H9 (cell line): ENCODE results near the gene KLHDC8A. TPM values are rescaled to one million over a fixed set of nuclear protein-coding genes. Genes with fewer than 3 reads are reported as not detected.

Experiments
- DNase-seq: peaks from one replicate; pipeline ENCODE4 v3.0.0-alpha.2; 2017
- H2AFZ ChIP-seq: one replicate; pipeline ENCODE4 v1.6.1; 2013; ENCODE audit warnings: mild to moderate bottlenecking, low read length, control low read depth, moderate library complexity
- H2AK5ac ChIP-seq: 2 replicates; pipeline ENCODE4 v1.6.1; 2013; ENCODE audit warnings: low read length, control low read depth, mixed read lengths; ENCODE audit not compliant: insufficient read length
- H2BK120ac ChIP-seq: one replicate; pipeline ENCODE4 v1.6.1; 2013; ENCODE audit warnings: low read depth, mild to moderate bottlenecking, low read length, control low read depth, inconsistent platforms; ENCODE audit not compliant: poor library complexity, severe bottlenecking
- H2BK12ac ChIP-seq: 2 replicates; pipeline ENCODE4 v1.6.1; 2013; ENCODE audit warnings: low read length, control low read depth, mixed read lengths, low read depth; ENCODE audit not compliant: insufficient read length
- H2BK15ac ChIP-seq: 2 replicates; pipeline ENCODE4 v1.6.1; 2013; ENCODE audit warnings: low read depth, low read length, control low read depth
- H2BK20ac ChIP-seq: one replicate; pipeline ENCODE4 v1.6.1; 2013; ENCODE audit warnings: low read depth, mild to moderate bottlenecking, low read length, control low read depth, inconsistent platforms; ENCODE audit not compliant: poor library complexity, severe bottlenecking
- H2BK5ac ChIP-seq: 2 replicates; pipeline ENCODE4 v1.6.1; 2013; ENCODE audit warnings: low read length, control low read depth, mixed read lengths; ENCODE audit not compliant: insufficient read length
- H3K14ac ChIP-seq: 2 replicates; pipeline ENCODE4 v1.6.1; 2013; ENCODE audit warnings: low read length, control low read depth; ENCODE audit not compliant: insufficient read depth
- H3K18ac ChIP-seq: 2 replicates; pipeline ENCODE4 v1.6.1; 2013; ENCODE audit warnings: low read depth, mild to moderate bottlenecking, mixed read lengths, low read length, control low read depth; ENCODE audit not compliant: insufficient read length
- H3K23ac ChIP-seq: 2 replicates; pipeline ENCODE4 v1.6.1; 2013; ENCODE audit warnings: low read length, control low read depth, mixed read lengths, low read depth; ENCODE audit not compliant: insufficient read length
- H3K23me2 ChIP-seq: 2 replicates; pipeline ENCODE4 v1.6.1; 2013; ENCODE audit warnings: low read depth, mild to moderate bottlenecking, mixed read lengths, low read length, control low read depth; ENCODE audit not compliant: insufficient read length, poor library complexity, severe bottlenecking
- H3K27ac ChIP-seq: 2 replicates; pipeline ENCODE4 v1.5.1; 2013; ENCODE audit warnings: low read length, control low read depth, mixed read lengths, low read depth; ENCODE audit not compliant: insufficient read length
- H3K27me3 ChIP-seq: 2 replicates; pipeline ENCODE4 v1.6.1; 2013; ENCODE audit warnings: low read length, control low read depth, inconsistent platforms; ENCODE audit not compliant: insufficient read depth
- H3K4ac ChIP-seq: 2 replicates; pipeline ENCODE4 v1.6.1; 2013; ENCODE audit warnings: low read depth, mild to moderate bottlenecking, control low read depth, inconsistent platforms, low read length, moderate library complexity
- H3K4me1 ChIP-seq: 2 replicates; pipeline ENCODE4 v1.6.1; 2013; ENCODE audit warnings: low read length, control low read depth, inconsistent platforms; ENCODE audit not compliant: insufficient read depth
- H3K4me2 ChIP-seq: 2 replicates; pipeline ENCODE4 v1.6.1; 2013; ENCODE audit warnings: low read length, control low read depth, mixed read lengths; ENCODE audit not compliant: insufficient read length, insufficient read depth
- H3K56ac ChIP-seq: 2 replicates; pipeline ENCODE4 v1.6.1; 2013; ENCODE audit warnings: low read depth, mild to moderate bottlenecking, mixed read lengths, low read length, control low read depth; ENCODE audit not compliant: insufficient read length
- H3K79me1 ChIP-seq: 2 replicates; pipeline ENCODE4 v1.6.1; 2013; ENCODE audit warnings: low read depth, mild to moderate bottlenecking, moderate library complexity, low read length, control low read depth, inconsistent platforms; ENCODE audit not compliant: insufficient read depth, poor library complexity, severe bottlenecking
- H3K79me2 ChIP-seq: 2 replicates; pipeline ENCODE4 v1.6.1; 2013; ENCODE audit warnings: low read length, control low read depth, inconsistent platforms; ENCODE audit not compliant: insufficient read depth
- H3K9ac ChIP-seq: 2 replicates; pipeline ENCODE4 v1.6.1; 2013; ENCODE audit warnings: low read length, control low read depth, mixed read lengths; ENCODE audit not compliant: insufficient read length; ENCODE audit errors: extremely low read depth
- H3K9me3 ChIP-seq: one replicate; pipeline ENCODE4 v1.6.1; 2013; ENCODE audit warnings: low read depth, low read length, inconsistent platforms; ENCODE audit not compliant: control insufficient read depth
- H3T11ph ChIP-seq: one replicate; pipeline ENCODE4 v1.6.1; 2013; ENCODE audit warnings: mild to moderate bottlenecking, low read length, control low read depth, inconsistent platforms
- H4K20me1 ChIP-seq: one replicate; pipeline ENCODE4 v1.6.1; 2013; ENCODE audit not compliant: control insufficient read depth, insufficient read length, insufficient read depth
- H4K5ac ChIP-seq: 2 replicates; pipeline ENCODE4 v1.6.1; 2013; ENCODE audit warnings: low read depth, mild to moderate bottlenecking, mixed read lengths, low read length, control low read depth; ENCODE audit not compliant: insufficient read length
- H4K8ac ChIP-seq: replicated peaks from 2 replicates; pipeline ENCODE4 v1.6.1; 2013; ENCODE audit warnings: low read length, control low read depth, mixed read lengths, low read depth; ENCODE audit not compliant: insufficient read length
- H4K91ac ChIP-seq: 2 replicates; pipeline ENCODE4 v1.6.1; 2013; ENCODE audit warnings: low read depth, mild to moderate bottlenecking, moderate library complexity, mixed read lengths, low read length, control low read depth; ENCODE audit not compliant: insufficient read length
- H3K27ac Mint-ChIP-seq, 3 experiments: 2 replicates in 2 of 3; 3 replicates in 1 of 3; pipeline ENCODE4 v1.8.0; 2020 to 2021; ENCODE audit warnings: mixed read lengths in 3 of 3, mild to moderate bottlenecking in 1 of 3, moderate library complexity in 1 of 3
- H3K27me3 Mint-ChIP-seq: 2 replicates; pipeline ENCODE4 v1.8.0; 2021; ENCODE audit warnings: low read depth, mild to moderate bottlenecking, moderate library complexity, mixed read lengths
- H3K36me3 Mint-ChIP-seq, 3 experiments: 2 replicates in 2 of 3; 3 replicates in 1 of 3; pipeline ENCODE4 v1.8.0; 2020 to 2021; ENCODE audit warnings: low read depth in 3 of 3, mixed read lengths in 3 of 3; ENCODE audit not compliant: insufficient read depth in 1 of 3
- H3K4me1 Mint-ChIP-seq, 2 experiments: 2 replicates each; pipeline ENCODE4 v1.8.0; 2020; ENCODE audit warnings: mixed read lengths in 2 of 2
- H3K4me3 Mint-ChIP-seq, 2 experiments: 2 replicates in 1 of 2; 3 replicates in 1 of 2; pipeline ENCODE4 v1.8.0; 2020 to 2021; ENCODE audit warnings: mild to moderate bottlenecking in 2 of 2, mixed read lengths in 2 of 2, moderate library complexity in 1 of 2
- H3K9me3 Mint-ChIP-seq, 2 experiments: 2 replicates in 1 of 2; 3 replicates in 1 of 2; pipeline ENCODE4 v1.8.0; 2020; ENCODE audit warnings: mild to moderate bottlenecking in 2 of 2, mixed read lengths in 2 of 2, moderate library complexity in 1 of 2
- CTCF ChIP-seq: fragments of 200-600 bp; sonication (generic); conservative IDR thresholded peaks from 3 replicates; pipeline ENCODE4 v1.8.0; 2021; ENCODE audit warnings: antibody characterized with exemption, mild to moderate bottlenecking
- WGBS: extraction: QIAGEN DNeasy Blood & Tissue Kit; methylation state at CpG from one replicate; pipeline ENCODE4 v1.1.7; 2013; ENCODE audit warnings: missing lambda C conversion rate, low lambda C conversion rate, mixed read lengths; ENCODE audit not compliant: insufficient read length; ENCODE audit errors: extremely low coverage; 5-methylcytosine and 5-hydroxymethylcytosine counted together
- total RNA-seq: library from RNA; stranded (reverse); gene quantifications from 2 replicates; pipeline ENCODE4 v1.2.1, GENCODE V29; 2021

KLHDC8A gene
- total RNA-seq, 1 experiment from 2014 or later, result 0.96 TPM

GRCh38 chr1:205392650-205393049 is 35.9 kb upstream of the KLHDC8A start:
- Mint-ChIP-seq H3K4me1 (peaks cover 4 to 5% of the 10 kb centered on the region in 2 experiments; a peak in 3 of 4 replicates), H3K36me3 (no peaks in the 10 kb centered on the region), H3K27me3 (peaks cover 7% of the 10 kb centered on the region), H3K4me3 (no peak overlapping the region), H3K27ac (no peak overlapping the region), H3K9me3 (peaks cover 2 to 3% of the 10 kb centered on the region in 2 experiments; a peak in 2 of 5 replicates)
- Histone ChIP-seq H4K5ac (no peak overlapping the region), H2AFZ (no peak overlapping the region), H2BK120ac (no peak overlapping the region), H4K20me1 (no peaks in the 10 kb centered on the region), H3K14ac (no peak overlapping the region), H3K27me3 (no peaks in the 10 kb centered on the region), H3K56ac (no peak overlapping the region), H2BK12ac (no peak overlapping the region), H4K91ac (no peak overlapping the region), H2AK5ac (no peak overlapping the region), H2BK15ac (no peak overlapping the region), H2BK20ac (no peak overlapping the region), H3K9ac (no peak overlapping the region), H3K18ac (no peak overlapping the region), H3K79me2 (no peaks in the 10 kb centered on the region; the same call in 1 of the 2 replicates), H3K23ac (no peak overlapping the region), H3K9me3 (no peaks in the 10 kb centered on the region), H3K23me2 (no peaks in the 10 kb centered on the region), H3K4me1 (no peaks in the 10 kb centered on the region), H3K27ac (no peak overlapping the region), H2BK5ac (no peak overlapping the region), H4K8ac (no peak overlapping the region), H3K79me1 (no peaks in the 10 kb centered on the region), H3K4ac (no peak overlapping the region), H3K4me2 (no peak overlapping the region), H3T11ph (no peak overlapping the region)
- DNase-seq, result no peak
- no peak for TF ChIP-seq CTCF
- WGBS, result no CpG with 5 or more reads among the region's 1 CpG
